Lower leg skin (tissue), 4 donors: Measurements from ENCODE around the gene MELK. TPM values are rescaled to one million over a fixed set of nuclear protein-coding genes. Genes with fewer than 3 reads are reported as not detected.
A peak's percentile ranks its signal among the peaks of the same experiment; 100 is the strongest.

ENCODE experiments used
- DNase-seq, 2 donors: peaks; one replicate each; pipeline ENCODE4 v3.0.0-alpha.2; 2019; ENCODE audit warnings: low spot score in 2 of 2
- H3K4me3 ChIP-seq: fragments of 200-600 bp; sonication (generic); 2 replicates; pipeline ENCODE4 v1.5.1; 2017; ENCODE audit warnings: mild to moderate bottlenecking, low read depth; ENCODE audit not compliant: poor library complexity, severe bottlenecking
- POLR2A ChIP-seq, 2 donors: fragments of 450-650 bp; IDR thresholded peaks; one replicate each; pipeline ENCODE4 v1.6.1; 2016 to 2017; ENCODE audit warnings: antibody characterized with exemption in 2 of 2, mild to moderate bottlenecking in 1 of 2, moderate library complexity in 1 of 2
- WGBS, 2 donors: methylation state at CpG; one replicate each; pipeline ENCODE4 v1.1.5; 2018; 5-methylcytosine and 5-hydroxymethylcytosine counted together
- intact Hi-C: fragments of 100-400 bp; cut with DNase I; formaldehyde crosslinking; loops from one replicate; pipeline ENCODE4 v1.15.0; 2023; ENCODE audit warnings: low total_unique reads
- total RNA-seq, 4 donors: library from RNA; depleted of rRNA; stranded (reverse); fragments of >200 nt; gene quantifications; one replicate each; pipeline ENCODE4 v1.1.0, GENCODE V29; 2016
- TF ChIP-seq, protein P1 (sequence below), 3 donors: fragments of 450-650 bp; IDR thresholded peaks; one replicate each; pipeline ENCODE4 v1.5.1; 2016; ENCODE audit warnings: antibody characterized with exemption in 3 of 3, mild to moderate bottlenecking in 3 of 3, moderate library complexity in 2 of 3

MELK gene
- total RNA-seq, 4 donors from 2014 or later = 0.47 to 3.2 (median 2.2) TPM

DNA sequence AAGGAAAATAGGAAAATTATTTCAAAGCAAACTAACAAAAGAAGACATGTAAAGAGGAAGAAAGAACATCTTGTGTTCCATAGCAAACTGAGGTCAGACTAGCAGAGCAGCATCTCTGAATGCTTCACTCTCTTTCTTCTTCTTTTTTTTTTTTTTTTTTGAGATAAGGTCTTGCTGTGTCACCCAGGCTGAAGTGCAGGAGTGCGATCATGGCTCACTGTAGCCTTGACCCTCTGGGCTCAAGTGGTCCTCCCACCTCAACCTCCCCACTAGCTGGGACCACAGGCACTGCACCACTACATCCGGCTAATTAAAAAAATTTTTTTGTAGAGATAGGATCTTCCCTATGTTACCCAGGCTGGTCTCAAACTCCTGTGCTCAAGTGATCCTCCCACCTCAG lies 36.6 kb downstream of the MELK start:
- 89 to 100% methylated on average over 2 of the region's 2 CpGs for WGBS, 2 donors
- DNase-seq = no peak
- TF ChIP-seq POLR2A (IDR thresholded peaks at IDR 0.05) = no peak
- TF ChIP-seq, protein P1, sequence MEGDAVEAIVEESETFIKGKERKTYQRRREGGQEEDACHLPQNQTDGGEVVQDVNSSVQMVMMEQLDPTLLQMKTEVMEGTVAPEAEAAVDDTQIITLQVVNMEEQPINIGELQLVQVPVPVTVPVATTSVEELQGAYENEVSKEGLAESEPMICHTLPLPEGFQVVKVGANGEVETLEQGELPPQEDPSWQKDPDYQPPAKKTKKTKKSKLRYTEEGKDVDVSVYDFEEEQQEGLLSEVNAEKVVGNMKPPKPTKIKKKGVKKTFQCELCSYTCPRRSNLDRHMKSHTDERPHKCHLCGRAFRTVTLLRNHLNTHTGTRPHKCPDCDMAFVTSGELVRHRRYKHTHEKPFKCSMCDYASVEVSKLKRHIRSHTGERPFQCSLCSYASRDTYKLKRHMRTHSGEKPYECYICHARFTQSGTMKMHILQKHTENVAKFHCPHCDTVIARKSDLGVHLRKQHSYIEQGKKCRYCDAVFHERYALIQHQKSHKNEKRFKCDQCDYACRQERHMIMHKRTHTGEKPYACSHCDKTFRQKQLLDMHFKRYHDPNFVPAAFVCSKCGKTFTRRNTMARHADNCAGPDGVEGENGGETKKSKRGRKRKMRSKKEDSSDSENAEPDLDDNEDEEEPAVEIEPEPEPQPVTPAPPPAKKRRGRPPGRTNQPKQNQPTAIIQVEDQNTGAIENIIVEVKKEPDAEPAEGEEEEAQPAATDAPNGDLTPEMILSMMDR (IDR thresholded peaks at IDR 0.05) = no peak
- H3K4me3 ChIP-seq = no peak overlapping the region
- intact Hi-C loops = no loop called here

DNA sequence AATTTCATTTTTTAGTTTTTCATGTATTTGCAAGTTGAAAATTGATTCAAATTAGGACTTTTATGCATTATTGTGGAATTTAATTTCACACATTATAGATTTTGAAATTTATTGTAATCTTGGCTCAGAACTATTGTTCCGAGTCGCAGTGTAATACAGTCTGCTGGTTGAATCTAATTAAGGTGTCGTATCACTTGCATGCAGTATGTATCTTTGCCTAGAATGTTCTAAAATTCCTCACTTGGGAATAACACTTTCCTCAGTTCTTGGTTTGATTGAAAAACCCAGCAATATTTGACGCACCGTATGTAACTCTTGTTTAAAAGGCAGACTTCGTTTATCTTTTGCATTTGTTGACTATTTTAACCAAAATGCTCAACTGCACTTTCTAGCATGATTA lies 49.4 kb downstream of the MELK start:
- 95 to 97% methylated on average over 6 of the region's 6 CpGs for WGBS, 2 donors
- no peak for DNase-seq
- TF ChIP-seq POLR2A (IDR thresholded peaks at IDR 0.05) = no peak
- TF ChIP-seq, protein P1 (IDR thresholded peaks at IDR 0.05) = no peak
- intact Hi-C loops = no loop called here
- no peak overlapping the region for H3K4me3 ChIP-seq

DNA sequence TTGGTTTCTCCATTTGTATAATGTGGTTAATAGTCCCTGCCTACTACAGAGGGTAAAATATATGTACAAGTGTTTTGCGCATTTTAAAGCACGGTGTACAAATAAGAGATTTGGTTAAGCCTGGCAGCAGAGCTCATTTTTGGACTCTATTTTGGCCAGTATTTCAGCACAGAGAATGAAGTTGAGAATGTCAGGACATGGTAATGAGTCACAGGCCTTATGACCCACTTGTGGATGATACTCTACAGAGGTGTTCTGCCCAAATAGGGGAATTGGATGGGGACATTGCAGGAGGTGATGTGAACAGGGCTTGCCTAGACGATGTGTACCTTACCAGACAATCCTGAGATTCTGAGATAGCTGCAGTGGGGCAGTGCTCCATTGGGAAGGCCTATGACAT lies 50.6 kb downstream of the MELK start:
- no peak for TF ChIP-seq POLR2A (IDR thresholded peaks at IDR 0.05)
- TF ChIP-seq, protein P1 (IDR thresholded peaks at IDR 0.05) = no peak
- no peak for DNase-seq
- no peak overlapping the region for H3K4me3 ChIP-seq
- intact Hi-C loops = no loop called here
- 86 to 89% methylated on average over 3 of the region's 3 CpGs for WGBS, 2 donors

DNA sequence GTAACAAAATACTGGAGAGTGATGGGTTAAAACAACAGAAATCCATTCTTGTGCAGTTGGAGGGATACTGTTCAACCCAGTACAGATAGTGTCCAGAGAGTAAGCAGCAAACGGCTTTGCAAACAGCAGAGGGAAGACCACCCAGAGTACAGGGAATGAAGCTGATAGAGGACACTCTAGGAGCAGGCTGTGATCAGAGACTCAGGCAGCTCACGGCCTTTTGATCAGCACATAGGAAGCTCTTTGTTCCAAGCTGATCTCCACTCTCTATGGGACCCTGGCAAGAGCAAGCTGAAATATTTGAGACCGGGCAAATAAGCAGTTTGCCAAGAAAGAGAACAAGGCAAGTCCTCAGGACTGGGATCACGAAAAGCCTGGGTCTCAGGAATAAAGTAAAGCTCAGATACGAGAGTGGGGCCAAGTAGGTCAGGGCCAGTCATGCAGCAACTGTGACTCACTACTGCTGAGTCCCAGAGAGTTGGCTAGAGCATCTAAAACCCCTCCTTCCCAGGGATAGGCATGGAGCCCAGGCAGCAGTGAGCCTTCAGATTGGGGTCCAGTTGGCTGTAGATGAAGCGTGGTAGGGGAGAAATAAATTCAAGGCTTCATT lies 52.4 kb downstream of the MELK start:
- H3K4me3 ChIP-seq = no peak overlapping the region
- WGBS, 2 donors = 26 to 40% methylated on average over 6 of the region's 6 CpGs
- DNase-seq = peak in 1 of 2 donors; percentile 26
- no peak for TF ChIP-seq POLR2A (IDR thresholded peaks at IDR 0.05)
- TF ChIP-seq, protein P1 (IDR thresholded peaks at IDR 0.05) = no peak
- intact Hi-C loops = no loop called here

DNA sequence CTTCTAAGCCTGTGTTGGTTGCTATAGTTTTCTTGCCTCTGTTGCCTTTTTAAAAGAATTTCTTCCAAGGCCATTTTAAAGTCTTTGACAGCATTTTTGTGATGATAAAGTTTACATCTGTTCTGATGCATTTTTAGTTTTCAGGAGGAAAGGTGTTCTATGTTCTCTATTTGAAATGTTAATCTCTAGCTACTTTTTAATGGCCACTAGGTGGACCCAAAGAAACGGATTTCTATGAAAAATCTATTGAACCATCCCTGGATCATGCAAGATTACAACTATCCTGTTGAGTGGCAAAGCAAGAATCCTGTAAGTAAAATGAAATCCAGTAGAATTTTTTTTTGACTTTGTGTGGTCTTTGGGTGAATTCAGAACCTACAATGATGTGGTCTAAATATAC lies 60.2 kb downstream of the MELK start:
- no peak overlapping the region for H3K4me3 ChIP-seq
- TF ChIP-seq, protein P1 (IDR thresholded peaks at IDR 0.05) = no peak
- TF ChIP-seq POLR2A (IDR thresholded peaks at IDR 0.05) = no peak
- DNase-seq = no peak
- intact Hi-C loops = no loop called here
- WGBS, 2 donors = 2 to 8% methylated on average over 1 of the region's 1 CpG
